Gastroesophageal sphincter (tissue), 3 donors: Measurements from ENCODE around the gene ALOX12.

Experiments
- CTCF ChIP-seq, 4 experiments: fragments of 200-600 bp in 2 of 4; fragments of 450-650 bp in 2 of 4; sonication (generic) in 1 of 4; IDR thresholded peaks; one replicate each; pipeline ENCODE4 v1.5.1; 2017 to 2019; ENCODE audit warnings: antibody characterized with exemption in 4 of 4, mild to moderate bottlenecking in 2 of 4, moderate library complexity in 2 of 4
- EP300 ChIP-seq: sonication (generic); formaldehyde crosslinking; IDR thresholded peaks from one replicate; pipeline ENCODE4 v1.6.1; 2017; ENCODE audit warnings: antibody characterized with exemption, mild to moderate bottlenecking
- POLR2A ChIP-seq, 2 donors: fragments of 450-650 bp; IDR thresholded peaks; one replicate each; pipeline ENCODE4 v1.6.1; 2017; ENCODE audit warnings: antibody characterized with exemption in 2 of 2, mild to moderate bottlenecking in 2 of 2, moderate library complexity in 1 of 2
- POLR2AphosphoS5 ChIP-seq: sonication (generic); formaldehyde crosslinking; IDR thresholded peaks from one replicate; pipeline ENCODE4 v1.6.1; 2017; ENCODE audit warnings: antibody characterized with exemption

- no peak for TF ChIP-seq CTCF (IDR thresholded peaks at IDR 0.05)
- no peak for TF ChIP-seq POLR2A (IDR thresholded peaks at IDR 0.05)
- no peak for TF ChIP-seq POLR2AphosphoS5
- no peak for TF ChIP-seq EP300
Measured at GRCh38 chr17:6995500-6996255, at the start of gene ALOX12.
